ENCODE data around the gene SFXN3.

DNA sequence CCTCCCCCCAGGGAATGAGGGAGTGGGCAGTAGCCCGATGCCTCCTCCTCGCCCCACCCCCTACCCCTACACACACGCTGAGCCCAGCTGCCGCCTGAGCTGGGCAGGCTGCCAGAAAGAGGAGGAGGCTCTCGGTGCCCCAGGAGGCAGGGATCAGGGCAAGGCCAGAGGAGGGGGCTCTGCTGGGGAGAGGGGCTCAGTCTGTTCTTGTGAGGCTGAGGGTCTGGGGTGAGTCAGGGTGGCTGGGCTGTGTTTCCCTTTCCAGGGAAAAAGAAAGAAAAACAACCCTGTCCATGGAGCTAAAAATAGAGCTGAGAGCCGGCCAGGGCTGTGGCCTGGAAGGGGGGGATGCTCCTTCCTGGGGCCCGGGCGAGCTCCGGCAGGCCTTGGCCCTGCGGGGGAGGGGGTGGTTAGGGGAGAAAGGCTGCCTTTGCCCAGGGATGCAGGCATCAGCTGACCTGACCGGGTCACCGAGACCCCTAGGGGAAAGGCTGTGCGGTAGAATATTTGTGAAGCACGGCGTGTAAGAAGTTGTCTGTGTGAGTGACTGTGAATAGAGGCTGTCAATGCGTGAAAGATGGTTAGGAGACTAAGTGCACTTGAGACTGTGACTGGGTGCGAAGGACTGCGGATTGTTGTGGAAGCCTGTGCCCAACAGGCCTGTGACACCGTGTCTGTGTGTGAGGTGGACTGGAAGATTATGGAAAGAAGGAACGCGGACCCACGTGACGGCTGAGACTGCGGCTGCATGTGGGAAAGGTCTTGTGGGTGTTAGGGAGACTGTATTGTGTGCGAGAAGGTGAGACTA lies 32.6 kb upstream of the SFXN3 start:
- TF ChIP-seq IKZF1 (conservative IDR thresholded peaks at IDR 0.05) (no peak), JUND (IDR thresholded peaks at IDR 0.05; ENCODE audit: low read depth, low read length) (no peak), CREB1 (IDR thresholded peaks at IDR 0.05; ENCODE audit: low read depth) (no peak), GABPA (IDR thresholded peaks at IDR 0.05; ENCODE audit: low read depth) (no peak)
- TF ChIP-seq, protein P1, sequence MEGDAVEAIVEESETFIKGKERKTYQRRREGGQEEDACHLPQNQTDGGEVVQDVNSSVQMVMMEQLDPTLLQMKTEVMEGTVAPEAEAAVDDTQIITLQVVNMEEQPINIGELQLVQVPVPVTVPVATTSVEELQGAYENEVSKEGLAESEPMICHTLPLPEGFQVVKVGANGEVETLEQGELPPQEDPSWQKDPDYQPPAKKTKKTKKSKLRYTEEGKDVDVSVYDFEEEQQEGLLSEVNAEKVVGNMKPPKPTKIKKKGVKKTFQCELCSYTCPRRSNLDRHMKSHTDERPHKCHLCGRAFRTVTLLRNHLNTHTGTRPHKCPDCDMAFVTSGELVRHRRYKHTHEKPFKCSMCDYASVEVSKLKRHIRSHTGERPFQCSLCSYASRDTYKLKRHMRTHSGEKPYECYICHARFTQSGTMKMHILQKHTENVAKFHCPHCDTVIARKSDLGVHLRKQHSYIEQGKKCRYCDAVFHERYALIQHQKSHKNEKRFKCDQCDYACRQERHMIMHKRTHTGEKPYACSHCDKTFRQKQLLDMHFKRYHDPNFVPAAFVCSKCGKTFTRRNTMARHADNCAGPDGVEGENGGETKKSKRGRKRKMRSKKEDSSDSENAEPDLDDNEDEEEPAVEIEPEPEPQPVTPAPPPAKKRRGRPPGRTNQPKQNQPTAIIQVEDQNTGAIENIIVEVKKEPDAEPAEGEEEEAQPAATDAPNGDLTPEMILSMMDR (IDR thresholded peaks at IDR 0.05 in 2 of 3, conservative IDR thresholded peaks at IDR 0.05 in 1 of 3; ENCODE audit: control insufficient read depth in 2 of 3, extremely low read depth in 1 of 3, insufficient read depth in 1 of 3, low read depth in 3 of 3, low read length in 3 of 3) = no peak
